Measurements from ENCODE around the gene SOX8.
A peak's percentile ranks its signal among the peaks of the same experiment; 100 is the strongest.
"Not testable (repeated sequence)": the region's sequence is repeated elsewhere in the genome, so short reads cannot be mapped to it uniquely, and the experiment has no call there.

The SOX8 gene

DNA sequence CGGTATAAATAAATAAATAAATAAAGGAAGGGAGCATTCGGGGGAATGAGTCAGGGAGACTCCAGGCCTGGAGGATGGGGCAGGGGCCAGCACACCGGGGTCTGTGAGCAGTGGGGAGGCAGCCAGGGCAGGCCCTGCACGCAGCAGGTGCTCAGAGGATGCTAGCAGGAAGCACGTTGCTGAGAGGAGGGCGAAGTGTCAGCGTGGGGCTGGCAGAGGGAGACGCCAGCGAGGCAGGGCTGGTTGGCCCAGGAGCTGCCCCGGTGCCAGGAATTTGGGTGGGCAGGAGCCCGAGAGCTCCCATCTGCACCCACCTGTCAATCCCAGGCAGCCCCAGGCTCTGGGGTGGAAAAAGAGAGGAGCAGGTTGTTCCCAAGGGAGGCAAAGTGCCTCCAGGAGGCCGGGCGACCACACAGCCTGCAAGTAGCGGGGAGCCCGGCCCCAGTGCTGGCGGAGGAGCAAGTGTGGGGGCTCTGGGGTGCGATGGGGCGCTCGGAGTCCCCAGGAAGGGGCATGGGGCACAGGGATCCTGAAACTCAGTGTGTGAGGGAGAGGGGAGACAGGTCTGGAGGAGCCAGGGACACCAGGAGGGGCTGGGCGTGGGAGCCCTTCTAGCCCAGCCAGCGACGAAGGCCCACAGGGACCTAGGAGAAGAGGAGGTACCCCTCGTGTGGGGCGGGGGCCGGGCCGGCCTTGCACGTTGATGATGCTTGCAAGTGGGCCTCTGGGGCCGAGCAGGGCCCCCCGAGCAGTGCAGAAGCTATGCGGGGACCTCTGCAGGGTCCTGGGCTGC, 28.0 kb downstream of the SOX8 start:
- ATAC-seq (no peak), DNase-seq (no peak)

DNA sequence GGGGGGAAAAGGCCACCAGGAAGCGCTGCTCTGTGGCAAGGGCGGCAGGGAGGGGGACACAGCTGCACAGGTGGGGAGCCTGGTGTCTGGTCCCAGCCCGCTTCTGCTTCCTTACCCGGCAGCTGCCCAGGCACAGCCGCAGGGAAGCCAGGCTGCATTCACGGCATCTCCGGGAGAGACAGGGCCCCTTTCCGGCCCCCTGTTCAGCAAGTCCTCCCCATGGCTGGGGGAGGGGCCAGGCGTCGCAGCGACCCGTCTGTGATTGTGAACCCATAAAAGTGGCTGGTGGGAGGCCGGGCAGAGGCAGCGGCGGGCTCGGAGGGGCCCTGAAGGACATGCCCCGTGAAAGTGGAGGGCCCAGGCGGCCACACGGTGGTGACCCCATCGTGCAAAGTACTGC, 28.7 kb downstream of the SOX8 start:
- DNase-seq, result no peak
- no peak for ATAC-seq

DNA sequence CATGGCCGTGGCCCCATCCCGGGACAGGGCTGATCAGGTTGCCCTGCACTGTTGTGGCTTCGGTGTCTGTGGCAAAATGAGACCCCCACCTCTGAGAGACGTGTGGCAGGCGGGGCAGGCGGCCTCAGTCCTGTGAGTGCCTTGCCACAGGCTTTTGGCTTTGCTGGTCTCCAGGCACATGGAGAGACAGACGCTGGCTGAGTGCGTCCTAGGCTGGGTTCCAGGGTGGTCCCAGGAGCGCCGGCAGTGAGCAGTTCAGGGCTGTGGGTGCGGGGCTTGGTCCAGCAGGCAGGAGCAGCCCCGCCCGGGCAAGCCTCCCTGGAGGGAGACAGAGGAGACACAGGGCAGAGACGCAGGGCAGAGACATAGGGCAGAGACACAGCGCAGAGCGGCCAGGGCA, 29.2 kb downstream of the SOX8 start:
- ATAC-seq (no peak), DNase-seq (no peak)

DNA sequence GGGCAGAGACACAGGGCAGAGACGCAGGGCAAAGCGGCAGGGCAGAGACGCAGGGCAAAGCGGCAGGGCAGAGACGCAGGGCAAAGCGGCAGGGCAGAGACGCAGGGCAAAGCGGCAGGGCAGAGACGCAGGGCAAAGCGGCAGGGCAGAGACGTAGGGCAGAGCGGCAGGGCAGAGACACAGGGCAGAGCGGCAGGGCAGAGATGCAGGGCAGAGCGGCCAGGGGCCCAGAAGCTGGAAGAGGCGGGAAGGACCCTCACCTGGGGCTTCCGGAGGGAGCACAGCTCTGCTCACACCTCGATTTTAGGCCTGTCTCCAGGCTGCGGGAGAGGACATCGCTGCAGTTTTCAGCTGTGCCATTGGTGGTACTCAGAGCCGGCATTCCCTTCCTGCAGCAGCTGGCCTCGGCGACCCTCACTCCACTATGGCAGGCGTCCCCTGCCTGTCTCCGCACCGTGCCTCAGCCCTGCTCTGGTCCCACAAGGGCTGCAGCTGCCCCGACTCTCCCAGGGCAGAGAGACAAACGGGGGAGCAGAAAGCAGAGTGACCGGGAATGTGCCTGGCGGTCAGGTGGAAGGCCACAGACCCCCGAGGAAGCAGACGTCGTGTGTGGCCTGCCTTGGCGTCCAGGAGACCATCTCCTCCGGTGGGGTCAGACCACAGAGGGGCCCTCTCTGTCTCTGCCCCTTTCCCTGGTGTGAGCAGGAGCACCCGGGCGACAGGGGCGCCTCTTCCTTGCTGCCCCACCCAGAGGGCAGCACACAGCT, 29.9 kb downstream of the SOX8 start:
- ATAC-seq, result no peak
- DNase-seq, result no peak

DNA sequence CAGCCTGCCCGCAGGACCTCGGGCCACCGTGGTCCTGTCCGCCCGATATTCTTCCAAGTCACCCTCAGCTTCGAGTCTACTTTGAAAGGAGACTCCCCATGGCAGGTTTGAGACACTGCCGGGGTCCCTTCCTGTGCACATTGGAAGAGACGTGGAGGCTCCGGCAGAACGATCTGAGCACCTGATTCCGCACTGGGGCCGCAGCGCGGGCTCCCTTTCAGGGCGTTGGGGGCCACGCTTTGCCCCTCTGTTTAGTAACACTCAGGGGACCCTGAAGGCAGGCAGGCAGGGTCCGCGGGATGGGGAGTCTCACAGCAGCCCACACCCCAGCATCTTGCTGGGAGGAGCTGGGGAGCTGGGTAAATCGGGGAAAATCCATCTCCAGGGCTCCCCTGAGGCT, 30.6 kb downstream of the SOX8 start:
- DNase-seq (no peak), ATAC-seq (no peak)

DNA sequence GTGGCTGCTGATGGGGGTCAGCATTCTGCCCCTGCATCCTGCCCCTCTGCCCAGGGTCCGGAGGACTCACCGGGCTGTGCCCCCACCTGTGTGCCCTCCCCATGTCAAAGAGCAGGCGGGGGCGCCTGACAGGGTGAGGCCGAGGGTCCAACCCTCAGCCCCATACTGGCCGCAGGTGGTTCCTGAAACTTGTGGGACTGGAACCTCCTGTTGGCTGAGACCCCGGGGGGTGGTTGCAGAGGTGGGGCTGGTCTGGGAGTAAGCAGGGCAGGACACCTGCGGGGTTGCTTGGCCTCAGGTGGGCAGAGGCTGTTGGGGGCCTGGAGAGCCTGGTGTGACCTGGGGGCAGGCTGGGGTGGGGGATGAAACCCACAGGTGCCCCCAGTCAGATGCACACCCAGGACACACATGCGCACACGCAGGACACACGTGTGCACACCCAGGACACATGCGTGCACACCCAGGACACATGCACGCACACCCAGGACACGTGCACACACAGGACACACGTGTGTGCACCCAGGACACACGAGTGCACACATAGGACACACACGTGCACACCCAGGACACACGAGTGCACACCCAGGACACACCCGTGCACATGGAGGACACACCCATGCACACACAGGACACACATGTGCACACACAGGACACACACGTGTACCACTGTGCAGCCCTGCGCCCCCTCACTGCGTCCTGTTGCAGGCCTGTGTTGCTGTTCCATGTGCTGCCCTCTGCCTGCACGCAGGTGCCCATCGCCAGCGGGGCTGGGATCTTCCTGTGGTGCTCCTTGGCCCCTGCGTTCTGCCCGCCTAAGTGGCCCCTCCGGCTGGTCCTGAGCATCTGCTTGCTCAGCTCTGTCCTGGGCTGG, 31.4 kb downstream of the SOX8 start:
- no peak for ATAC-seq

DNA sequence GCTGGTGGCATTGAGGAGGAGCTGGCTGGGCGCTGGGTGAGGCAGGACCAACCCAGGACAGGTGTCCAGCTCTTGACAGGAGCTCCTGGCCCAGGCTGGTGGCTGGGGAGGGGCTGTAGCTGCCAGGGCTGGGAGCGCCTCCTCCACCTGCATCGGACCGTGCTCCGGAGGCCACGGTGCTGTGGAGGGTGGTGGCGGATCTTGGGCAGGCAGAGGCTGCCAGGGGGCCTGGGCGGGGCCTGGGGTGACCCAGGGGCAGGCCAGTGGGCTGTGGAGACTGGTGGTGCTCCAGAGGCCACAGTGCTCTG, 32.0 kb downstream of the SOX8 start:
- no peak for DNase-seq
- no peak for ATAC-seq

More for the DNA sequence above, 31.4 kb downstream of the SOX8 start:
- no peak for DNase-seq

DNA sequence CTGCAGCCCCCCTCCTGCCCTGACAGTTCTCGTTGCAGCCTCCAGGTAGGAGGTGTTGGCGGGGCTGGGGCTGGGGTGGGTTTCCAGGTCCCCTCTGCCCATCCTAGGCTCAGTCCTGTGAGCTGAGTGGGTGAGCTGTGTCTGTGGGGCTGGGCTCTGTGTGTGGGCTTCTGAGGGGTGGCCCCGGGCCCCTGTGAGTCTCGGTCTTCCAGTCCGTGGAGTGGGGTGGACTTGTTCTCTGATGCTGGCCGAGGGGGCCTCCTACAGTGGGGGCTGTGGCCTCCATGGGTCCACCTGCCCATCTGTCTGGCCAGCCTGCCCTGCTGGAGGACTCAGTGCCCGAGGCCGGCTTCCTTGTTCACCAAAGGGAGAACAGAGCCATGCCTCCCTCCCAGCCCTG, 32.7 kb downstream of the SOX8 start:
- DNase-seq (no peak), ATAC-seq (no peak)

DNA sequence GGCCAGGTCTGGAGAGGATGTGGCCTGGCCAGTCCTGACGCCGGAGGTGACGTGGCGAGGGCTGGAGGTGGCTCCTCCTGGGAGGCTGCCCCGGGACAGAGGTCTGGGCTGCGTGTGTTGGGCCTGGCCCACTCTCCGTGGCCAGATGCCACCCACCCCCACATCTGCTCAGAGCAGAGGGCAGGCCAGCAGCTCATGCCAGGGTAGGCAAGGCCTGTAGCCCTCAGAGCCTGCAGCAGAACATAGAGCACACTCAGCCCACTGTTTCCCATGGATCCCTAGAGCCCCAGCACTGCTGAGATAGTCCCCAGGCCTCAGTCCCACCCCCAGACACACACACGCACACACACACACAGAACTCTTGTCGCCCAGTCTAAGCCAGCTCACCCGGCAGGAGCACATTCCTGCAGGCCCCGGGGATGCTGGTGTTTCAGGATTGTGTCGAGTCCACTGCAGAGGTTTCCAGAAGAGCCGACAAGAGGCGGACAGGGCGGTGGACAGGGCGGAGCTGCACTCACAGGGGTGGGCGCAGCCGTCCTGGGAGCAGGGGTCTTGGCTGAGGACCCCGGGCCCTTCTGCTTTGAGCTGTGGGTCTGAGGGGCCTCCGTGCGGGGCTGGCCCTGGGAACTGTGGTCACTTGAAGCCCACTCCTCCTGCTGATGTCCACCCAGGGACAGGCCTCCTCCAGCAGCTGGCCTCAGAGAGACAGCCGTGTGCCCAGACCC, 33.4 kb downstream of the SOX8 start:
- DNase-seq (no peak), ATAC-seq (no peak)

DNA sequence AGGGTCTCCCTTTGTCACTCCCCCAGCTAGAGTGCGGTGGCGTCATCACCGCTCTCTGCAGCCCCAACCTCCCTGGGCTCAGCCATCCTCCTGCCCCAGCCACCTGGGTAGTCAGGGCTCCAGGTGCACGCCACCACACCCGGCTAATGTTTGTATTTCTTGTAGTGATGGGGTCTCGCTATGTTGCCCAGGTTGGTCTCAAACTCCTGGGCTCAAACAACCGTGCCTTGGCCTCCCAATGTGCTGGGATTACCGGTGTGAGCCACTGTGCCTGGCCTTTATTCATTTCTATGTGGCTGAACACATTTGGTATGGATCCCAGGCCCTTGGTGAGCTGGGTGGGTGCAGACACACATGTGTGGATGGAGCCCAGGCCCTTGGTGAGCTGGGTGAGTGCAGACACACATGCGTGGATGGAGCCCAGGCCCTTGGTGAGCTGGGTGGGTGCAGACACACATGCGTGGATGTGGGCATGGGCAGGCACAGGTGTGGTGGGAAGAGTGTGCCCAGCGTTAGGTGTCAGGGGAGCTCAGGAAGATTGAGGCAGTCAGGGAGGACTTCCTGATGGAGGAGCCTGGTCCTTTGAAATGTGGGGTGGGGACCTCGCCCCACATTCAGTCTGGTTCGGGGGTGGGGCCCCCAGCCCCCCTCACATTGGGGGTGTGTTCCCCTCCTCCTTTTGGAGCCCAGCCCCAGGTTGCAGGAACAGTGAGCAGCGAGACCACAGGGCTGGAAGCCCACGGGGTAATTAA, 37.1 kb downstream of the SOX8 start:
- ATAC-seq, result no peak

DNA sequence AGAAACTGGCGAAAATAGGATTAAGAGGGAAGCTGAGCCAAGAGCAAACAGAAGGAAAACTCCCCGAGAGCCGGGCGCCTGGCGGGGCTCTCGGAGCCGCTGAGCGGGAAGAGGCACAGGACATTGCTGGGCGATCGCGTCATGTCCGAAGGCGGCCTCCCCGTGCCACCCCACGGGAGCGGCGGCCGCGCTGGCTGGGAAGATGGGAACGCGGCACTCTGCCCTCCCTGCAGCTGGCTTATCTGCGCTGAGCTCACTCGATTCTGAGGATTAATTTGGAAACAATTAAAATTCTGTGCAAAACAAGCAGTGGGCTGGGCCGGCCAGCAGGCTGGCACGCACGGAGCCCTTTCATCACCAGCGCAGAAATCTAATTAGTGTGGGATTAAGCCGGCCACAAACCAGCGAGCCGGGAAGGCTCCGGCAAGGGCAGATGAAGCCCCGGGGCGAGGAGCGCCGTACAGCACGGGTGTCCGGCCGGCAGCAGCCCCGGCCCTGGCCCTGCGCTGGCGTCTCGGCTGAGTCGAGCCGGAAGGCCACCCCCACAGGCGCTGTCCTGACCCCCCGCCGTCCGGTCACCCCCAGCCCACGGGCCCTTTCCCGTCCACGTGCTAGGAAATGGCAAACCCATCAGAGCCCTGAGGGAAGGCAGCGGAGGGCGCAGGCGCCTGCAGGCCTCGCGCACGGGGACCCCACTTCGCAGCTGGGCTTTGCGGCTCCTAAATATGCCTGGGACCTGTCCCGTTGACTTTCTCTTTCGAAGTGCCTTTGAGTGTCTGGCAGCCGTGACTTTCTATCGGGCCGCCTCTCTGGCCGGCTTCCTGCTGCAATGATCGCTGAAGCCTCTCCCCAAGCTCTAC, 37.9 kb downstream of the SOX8 start:
- DNase-seq (no peak), ATAC-seq (no peak)

More for the DNA sequence above, 37.1 kb downstream of the SOX8 start:
- no peak for DNase-seq

DNA sequence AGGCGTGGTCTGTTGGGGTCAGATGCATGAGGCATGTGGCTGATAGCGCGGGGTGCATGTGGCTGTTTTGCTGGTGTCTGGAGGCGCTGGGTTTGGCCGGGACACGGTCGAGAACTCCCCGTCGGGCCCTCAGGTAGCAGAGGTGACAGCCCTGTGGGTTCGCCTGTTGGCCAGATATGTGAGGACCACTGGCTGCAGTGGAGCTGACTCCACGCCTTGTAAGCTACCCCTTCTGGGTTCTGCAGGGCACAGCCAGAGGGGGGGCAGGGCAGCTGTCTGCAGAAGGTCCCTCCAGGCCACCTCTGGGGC, 38.5 kb downstream of the SOX8 start:
- DNase-seq (no peak), ATAC-seq (no peak)

DNA sequence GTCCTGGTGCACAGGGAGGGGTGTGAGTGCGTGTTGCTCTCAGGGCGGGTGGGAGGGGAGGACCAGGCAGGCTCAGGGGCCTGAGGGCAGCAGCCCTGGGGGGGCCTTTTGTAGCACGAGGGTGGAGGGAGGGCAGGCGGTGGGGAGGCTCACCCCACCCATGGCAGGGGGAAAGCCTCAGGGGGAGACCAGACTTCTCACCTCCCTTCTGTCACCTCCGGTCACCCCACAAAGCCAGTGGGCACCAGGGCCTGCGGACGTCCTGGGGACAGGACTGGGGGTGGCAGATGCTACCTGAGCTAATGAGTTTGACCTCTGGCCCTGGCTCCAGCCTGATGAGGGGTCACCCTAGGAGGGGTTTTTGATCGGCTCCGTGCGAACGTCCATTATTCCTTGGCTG, 39.0 kb downstream of the SOX8 start:
- ATAC-seq (no peak), DNase-seq (no peak)

DNA sequence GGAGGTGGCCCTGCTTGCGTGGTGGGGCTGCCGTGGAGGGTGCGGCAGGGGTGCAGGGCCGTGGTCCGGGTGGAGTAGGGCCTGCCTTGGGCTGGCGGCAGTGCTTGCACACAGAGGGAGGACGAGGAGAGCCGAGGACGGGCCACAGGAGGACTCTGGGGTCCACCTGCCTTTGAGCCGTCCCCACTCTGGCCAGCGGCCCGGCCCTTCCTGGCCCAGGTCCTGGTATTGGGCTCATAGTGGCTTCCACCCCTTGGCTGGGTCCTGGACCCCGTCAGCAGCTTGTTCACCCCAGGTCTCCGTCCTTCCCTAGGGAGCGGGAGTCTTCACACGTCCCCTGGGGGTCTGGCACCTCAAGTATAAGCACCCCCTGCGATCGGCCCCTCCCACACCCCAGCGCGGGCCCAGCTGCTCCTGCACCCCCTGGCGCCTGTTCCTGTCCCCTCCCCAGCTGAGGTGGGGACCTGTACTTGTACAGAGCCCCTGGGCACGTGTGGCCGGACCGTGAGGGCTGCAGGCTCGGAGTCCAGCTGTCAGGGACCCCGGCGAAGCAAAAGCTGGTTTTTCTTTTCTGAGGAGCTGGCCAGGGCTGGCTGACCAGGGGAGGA, 40.1 kb downstream of the SOX8 start:
- ATAC-seq (no peak), DNase-seq (no peak)

DNA sequence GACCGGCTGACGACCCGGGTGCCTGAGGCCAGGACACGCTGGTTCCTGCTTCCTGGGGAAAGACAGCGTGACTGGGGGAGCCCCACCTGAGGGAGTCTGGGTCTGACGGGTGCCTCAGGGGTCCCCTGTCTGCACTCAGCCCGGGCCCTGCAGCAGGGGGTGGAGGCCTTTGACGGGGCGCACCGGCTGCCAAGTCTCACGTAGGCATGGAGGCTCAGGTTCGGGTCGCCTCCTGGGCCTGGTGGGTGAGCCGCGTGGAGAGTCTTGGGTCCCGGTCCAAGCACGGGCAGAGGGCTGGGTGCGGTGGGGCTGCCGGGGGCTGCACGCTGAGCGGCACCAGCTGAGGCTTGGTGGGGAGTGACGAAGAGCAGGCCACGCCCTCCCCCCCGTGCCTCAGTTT, 40.9 kb downstream of the SOX8 start:
- ATAC-seq (no peak), DNase-seq (no peak)

DNA sequence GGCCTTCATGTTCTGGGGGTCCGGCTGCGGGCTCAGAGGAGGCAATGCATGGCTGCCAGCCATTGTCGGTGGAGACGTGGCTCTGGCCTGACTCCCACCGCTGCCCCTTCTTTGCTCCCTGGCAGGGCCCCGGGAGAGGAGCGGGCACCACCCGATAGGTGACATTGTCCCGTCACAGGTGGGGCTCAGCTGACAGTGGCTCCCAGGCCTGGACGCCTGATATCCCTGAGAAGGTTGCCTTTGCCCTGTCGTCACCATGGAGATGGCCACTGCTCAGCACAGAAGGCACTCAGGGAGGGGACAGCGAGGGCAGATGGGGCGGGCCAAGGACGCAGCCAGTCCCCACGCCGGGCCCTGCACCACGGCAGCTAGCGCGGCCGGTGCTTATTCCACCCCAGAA, 42.6 kb downstream of the SOX8 start:
- no peak for DNase-seq
- ATAC-seq, result no peak

DNA sequence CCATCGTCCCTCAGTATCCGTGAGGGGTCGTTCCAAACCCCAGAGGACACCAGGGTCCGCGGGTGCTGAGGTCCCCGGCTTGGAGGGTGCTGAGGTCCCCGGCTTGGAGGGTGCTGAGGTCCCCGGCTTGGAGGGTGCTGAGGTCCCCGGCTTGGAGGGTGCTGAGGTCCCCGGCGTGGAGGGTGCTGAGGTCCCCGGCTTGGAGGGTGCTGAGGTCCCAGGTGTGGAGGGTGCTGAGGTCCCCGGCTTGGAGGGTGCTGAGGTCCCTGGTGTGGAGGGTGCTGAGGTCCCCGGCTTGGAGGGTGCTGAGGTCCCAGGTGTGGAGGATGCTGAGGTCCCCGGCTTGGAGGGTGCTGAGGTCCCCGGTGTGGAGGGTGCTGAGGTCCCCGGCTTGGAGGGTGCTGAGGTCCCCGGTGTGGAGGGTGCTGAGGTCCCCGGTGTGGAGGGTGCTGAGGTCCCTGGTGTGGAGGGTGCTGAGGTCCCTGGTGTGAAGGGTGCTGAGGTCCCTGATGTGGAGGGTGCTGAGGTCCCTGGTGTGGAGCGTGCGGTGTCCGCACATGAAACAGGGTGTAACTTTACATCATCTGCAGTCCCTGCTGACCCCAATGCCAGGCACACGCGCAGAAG, 43.7 kb downstream of the SOX8 start:
- peak; percentile 27 for DNase-seq
- not testable (repeated sequence) for ATAC-seq

DNA sequence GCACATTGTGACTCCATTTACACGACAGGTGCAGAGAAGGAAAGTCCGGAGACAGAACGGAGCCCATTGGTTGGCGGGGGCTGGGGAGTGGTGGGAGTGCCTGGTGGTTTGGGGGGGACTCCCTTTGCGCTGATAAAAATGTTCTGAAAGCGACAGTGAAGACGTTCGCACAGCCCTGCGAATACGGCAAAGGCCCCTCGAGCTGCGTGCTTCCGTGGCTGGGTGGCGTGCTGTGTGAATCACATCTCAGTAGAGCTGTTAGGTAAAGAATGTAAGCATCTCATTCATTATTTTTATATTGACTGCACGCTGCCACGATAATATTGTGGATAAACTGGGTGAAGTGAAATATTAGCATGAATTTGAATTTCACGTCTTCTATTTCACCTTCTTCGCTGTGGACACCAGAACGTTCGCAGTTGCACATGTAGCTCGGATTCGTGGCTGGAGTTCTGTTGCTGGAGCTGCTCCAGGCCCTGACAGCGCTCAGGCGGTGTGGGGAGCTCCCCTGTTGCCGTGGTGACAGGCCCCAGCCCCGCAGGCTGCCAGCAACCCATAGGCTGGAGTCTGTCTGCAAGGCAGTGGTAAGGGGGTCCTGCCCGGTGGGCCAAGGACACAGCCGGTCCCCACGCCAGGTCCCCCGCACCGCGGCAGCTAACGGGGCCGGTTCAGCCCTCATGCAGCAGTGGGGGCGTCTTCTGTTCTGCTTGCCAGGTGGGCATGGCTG, 44.6 kb downstream of the SOX8 start:
- ATAC-seq (no peak), DNase-seq (no peak)

All from stimulated activated naive CD8-positive, alpha-beta T cell treated with anti-CD3 and anti-CD28 coated beads, Interleukin-15, Interleukin-2, amounts not matched to agents 100 U/mL and 50 U/mL, for 24 hours (primary cell).